NCI-H187 treated with DMSO at 0.1 percent for 48 hours (cell line): ENCODE data around the gene SDK2.

ENCODE experiments used
- DNase-seq: peaks from one replicate; lab custom pipeline; 2025; lab: John Stamatoyannopoulos, UW

The SDK2 gene

GRCh38 chr17:73653810-73654209, 9.6 kb upstream of the SDK2 start:
- DNase-seq, result no peak

DNA sequence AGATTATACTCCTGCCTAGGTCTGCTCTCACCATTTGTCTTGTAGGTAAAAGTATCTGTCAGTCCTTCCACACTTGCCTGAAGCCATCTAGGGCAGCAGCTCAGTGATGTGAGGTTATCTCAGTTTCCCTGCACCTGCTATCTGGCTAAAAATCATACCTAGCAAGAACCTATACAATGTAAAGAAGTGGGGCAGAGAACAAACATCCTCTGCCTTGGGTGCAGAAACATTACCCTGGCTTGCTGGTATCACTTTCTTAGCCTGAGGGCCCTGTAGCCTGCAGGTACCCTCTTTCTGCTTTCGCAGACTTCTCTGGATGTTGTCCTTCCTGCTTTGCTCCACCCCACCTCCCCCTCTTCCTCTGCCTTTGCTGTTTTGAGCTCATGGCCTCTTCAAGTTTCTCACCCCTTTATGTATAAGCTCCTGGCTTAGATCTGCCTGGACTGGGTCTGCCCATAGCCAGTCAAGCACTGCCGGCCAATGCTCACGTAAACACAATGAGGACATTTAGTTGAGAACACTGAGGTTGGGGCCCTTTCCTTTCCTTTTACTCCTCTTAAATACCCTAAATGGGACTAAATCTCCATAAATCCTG, 8.7 kb upstream of the SDK2 start:
- DNase-seq, result no peak

DNA sequence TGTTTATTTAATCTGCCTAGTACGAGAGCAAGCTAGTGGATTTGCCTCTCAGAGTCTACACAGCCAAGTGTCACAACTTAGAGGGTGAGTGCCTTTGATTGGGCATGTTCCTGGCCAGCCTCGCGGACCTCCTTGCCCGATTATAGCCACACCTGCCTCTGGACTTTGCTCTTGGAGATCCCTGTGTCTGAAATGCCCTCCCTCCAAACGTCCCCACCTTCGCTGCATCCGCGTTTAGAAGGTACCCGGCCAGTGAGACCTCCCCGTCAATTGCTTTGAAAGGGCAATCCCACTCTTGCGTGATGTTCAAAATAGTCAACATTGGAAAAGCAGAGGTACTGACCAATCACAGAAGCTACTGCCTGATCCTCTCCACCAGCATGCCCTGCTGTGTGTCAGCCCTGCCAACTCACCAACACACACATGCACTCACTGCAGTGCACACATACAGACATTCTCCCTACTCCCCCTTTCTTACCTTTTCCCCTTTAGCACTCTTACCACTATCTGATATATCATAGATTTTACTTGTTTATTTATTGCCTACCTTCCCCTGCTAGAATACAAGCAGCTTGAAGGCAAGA, 6.5 kb upstream of the SDK2 start:
- no peak for DNase-seq

- DNase-seq, result no peak
These were observed 5.9 kb upstream of the SDK2 start for GRCh38 chr17:73650140-73650539.

GRCh38 chr17:73648974-73649373, 4.7 kb upstream of the SDK2 start:
- no peak for DNase-seq

DNA sequence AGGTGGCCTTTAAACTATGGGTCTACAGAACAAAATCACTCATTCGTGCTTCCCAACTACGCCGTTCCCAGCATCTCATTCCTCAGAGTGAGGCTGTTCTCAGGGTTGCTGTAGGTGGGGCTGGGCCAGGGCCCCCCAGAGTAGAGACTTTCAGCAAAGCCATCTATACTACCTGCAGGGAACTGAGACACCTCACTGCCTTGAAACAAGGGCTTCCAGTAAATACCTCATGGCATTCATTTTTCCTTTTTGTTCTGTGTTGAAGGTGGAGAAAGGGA, 4.2 kb upstream of the SDK2 start:
- no peak for DNase-seq

DNA sequence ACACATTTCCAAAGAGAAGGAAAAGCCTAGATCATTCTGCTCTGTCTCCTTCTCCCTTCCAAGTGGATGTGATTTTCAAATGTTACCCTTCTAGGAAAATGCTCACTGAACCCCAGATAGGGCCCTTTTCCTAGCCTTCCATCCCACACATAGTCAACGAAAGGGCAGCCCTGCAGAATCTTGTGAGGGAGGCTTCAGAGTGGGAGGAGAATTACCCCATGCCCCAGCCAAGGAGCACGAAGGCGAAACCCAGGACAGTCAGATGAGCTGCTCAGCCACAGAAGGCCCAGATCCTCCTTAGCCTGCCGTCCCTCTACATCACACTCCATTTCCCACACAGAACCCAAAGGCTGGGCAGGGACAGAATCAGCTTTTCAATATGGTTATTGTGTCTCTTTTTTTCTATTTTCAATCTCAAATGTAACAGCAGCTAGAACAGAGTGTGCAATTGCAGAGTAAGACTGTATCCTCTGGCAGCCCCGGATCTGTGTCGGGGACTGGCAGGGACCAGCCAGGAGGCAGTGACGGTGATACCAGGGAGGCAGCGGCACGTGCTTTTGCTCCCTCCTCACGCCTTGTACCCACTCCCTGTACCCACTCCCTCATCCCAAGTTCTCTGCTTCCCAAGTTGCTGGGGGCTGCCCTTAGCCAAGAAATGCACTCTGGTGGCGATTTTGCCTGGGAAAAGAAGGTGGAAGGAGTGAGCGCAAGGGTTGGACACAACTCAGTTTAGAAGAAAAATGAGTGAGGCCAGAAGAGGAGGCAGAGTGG, 3.7 kb upstream of the SDK2 start:
- DNase-seq, result no peak

DNA sequence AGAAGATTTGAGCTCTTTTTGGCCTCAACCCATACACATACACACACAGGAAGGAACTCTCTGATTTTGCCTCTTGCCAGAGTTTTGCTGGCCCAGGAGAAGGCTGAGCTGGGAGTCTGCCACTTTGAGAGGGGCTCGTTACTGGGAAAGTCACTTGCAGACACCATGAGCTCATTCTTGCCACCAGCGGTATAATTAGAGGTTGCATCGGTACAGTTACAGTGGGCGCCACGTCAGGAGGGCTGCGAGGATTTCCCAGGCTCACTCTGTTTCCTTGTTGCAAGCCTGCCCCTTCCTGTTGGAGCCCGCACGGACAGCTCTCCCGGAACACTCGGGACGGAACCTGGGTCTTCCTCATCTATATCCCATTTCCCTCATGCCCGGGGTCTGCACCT, 3.1 kb upstream of the SDK2 start:
- DNase-seq, result no peak

DNA sequence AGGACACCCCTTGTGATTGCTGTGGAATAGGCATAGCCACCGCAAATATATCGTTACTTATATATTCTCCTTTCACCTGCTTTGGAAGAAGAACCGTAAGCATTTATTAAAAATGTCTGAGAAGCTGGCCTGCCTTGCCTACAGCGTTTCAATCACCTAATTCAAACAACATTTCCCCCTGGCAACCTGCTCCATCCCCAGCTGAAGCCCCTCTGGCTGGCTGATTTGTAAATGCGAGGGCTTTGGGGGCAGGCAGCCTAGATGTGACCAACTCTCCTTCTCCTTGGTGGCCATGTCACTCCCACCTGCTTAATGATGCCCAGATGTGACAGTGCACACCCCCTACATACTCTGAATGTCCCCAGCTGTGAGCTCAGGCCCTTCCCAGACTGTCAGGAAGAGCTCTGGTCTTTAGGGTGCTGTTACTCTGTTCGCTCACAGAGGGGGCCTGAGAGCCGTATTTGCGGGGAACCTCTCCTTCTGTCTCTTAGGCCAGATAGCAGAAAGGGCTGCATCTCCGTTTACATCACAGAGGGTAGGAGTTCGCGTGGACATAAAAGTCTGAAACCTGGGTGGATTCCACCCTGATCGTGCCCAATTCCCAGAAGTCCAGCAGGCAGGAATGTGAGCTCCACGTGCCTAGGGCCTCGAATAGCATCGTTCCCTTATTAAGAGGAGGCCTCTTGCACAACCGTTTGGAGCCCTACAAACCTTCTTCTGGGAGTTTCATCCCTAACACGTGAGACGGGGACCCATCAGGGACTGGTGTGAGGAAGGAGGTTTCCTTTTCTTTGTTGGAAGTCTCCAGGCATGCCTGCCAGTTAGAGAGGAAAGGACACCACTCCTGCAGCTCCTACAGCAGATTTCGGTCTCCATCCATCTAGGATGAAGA, 2.4 kb upstream of the SDK2 start:
- DNase-seq, result no peak

- no peak for DNase-seq
These were observed 1.0 kb upstream of the SDK2 start for GRCh38 chr17:73645050-73645871.

GRCh38 chr17:73643852-73644144, 447 bp downstream of the SDK2 start:
- no peak for DNase-seq

DNA sequence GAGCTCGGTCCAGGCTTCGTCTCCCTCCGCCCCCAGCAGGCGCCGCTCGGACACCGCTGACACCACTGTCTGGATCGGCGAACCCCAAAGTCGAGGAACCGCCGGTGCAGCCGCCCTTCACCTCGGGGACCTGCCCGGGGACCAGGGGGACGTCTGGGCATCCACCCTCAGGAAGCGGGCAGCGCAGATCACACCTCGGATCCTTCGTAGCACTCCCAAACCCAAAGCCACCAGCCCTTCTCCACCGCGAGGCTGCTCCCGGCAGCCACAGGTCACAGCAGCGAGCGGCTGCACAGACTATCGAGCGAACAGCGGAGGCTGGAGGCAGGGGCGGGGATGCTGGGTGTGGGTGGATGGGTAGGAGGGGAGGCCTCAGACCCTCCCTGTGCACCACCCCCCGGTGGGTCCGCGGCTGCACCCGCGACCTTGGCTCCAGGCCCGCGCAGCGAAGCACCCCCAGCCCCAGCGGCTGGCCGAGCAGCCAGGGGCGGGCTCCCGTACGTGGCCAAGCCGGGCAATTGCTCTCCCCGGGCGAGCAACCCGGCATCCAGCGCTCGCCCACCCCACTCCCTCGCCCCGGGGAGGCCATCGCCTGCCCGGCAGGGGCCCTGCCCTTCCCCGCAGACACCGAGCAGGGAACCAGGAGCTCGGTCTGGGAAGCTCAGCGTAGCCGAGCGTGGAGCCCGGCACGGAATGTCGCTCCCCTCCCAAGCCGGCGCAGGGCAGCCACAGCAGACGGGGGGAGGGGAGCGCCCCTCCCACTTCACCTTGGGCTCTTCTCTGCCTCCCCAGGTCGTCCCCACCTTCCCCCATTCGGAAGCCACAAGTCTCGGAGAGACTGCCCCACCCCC, 1.0 kb downstream of the SDK2 start:
- DNase-seq, result no peak

DNA sequence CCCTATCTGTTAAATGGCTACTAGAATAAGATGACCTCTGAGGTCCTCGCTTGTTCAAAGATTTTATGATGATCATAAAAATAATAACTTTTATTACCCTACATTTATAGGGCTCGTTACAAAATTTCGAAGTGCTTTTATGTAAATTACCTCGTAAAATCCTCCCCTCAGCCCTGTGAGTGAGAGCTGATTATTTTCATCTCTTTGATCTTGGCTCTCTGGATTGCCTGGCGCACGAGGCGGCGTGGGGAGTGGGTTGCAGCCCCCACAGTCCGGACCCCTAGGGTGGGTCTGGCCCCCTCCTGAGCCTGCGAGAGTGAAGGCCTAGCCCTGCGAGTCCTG, 1.6 kb downstream of the SDK2 start:
- no peak for DNase-seq

DNA sequence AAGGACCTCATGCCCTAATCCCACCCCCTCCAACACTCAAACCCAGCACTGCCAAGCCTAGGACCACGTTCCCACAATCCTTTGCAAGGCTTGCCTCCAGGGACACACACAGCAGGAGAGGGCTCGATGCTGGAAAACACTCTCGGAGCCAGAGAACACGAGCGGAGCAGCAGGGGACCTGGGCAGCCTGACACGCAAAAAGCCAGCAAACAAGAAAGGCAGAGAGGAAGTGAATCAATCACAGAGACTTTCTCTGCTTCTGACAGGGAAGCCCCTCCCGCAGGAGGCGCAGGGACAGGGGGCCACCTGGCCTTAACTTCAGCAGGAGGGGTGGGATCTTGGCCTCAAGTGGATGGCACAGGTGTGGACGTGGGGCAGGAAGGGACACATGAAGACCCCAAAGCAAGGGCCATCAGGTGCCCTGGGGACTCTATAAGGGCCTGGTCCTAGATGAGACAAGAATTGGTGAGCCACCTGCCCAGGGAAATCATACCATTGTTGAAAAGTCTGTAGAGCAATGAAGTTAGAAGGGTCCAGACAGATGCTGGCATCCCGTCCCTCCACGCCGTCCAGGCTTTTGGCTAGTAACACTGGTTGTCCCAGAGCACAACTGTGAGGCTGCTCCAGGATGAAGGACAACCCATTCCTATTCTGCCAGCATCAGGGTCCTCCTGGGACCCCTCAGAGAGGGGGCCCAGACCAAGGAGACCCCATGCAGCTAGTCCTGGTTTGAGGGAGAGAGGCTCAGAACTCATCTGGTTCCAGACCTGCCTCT, 2.2 kb downstream of the SDK2 start:
- no peak for DNase-seq

GRCh38 chr17:73640691-73641090, 3.6 kb downstream of the SDK2 start:
- no peak for DNase-seq

GRCh38 chr17:73639932-73640331, 4.3 kb downstream of the SDK2 start:
- no peak for DNase-seq

GRCh38 chr17:73639322-73639721, 4.9 kb downstream of the SDK2 start:
- no peak for DNase-seq

- no peak for DNase-seq
These were observed 5.7 kb downstream of the SDK2 start for GRCh38 chr17:73638556-73638955.

GRCh38 chr17:73637866-73638265, 6.4 kb downstream of the SDK2 start:
- no peak for DNase-seq

DNA sequence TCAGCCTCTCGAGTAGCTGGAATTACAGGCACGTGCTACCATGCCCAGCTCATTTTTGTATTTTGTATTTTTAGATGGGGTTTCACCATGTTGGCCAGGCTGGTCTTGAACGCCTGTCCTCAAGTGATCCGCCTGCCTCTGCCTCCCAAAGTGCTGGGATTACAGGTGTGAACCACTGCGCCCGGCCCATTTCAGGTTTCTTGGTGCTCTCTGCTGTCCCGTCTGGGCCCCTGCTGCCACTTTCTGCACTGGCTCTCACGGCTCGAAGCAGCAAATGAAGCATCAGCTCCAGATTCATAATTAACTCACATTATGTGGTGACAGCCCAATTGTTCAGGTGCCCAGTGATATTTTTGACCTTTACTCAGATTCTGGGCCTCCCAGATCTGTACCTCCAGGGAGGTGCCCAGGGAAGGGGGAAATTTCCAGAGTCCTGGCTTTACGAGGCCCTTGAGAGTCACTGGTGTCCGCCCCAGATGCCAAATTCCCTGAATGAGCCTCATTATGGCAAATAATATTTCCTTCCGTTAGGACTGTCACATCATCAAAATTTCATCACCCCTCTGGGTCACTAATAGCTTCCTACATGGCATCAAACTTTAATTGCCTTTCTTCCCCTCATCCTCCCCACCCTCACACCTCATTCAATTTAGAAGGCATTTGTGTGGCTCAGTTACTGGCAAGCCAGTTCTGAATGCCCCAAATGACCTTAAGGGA, 9.0 kb downstream of the SDK2 start:
- no peak for DNase-seq
